GM10248 (cell line): Measurements from ENCODE around the gene POLR3E.

Source experiments
- CTCF ChIA-PET: fragments of 300-600 bp; sonication (Branson Sonifier 250); formaldehyde crosslinking; extraction: SDS; loops from one replicate; lab custom pipeline; 2021; ENCODE audit warnings: antibody characterized with exemption; lab: Yijun Ruan, JAX
- POLR2A ChIA-PET: fragments of 350-650 bp; sonication (Branson Sonifier 250); formaldehyde crosslinking; extraction: SDS; loops from one replicate; lab custom pipeline; 2020; ENCODE audit warnings: antibody characterized with exemption; lab: Yijun Ruan, JAX
- DNase-seq: peaks from one replicate; pipeline ENCODE4 v3.0.0; 2012; ENCODE audit errors: extremely low spot score
- TF ChIP-seq, protein P1 (sequence below): IDR thresholded peaks from 2 replicates; pipeline ENCODE4 v1.5.1; 2012; ENCODE audit warnings: mild to moderate bottlenecking, low read depth; ENCODE audit errors: extremely low read depth, missing control alignments, control extremely low read depth

The POLR3E gene

GRCh38 chr16:22260490-22260889 lies 36.7 kb upstream of the POLR3E start:
- POLR2A ChIA-PET: no interaction called here
- TF ChIP-seq, protein P1, sequence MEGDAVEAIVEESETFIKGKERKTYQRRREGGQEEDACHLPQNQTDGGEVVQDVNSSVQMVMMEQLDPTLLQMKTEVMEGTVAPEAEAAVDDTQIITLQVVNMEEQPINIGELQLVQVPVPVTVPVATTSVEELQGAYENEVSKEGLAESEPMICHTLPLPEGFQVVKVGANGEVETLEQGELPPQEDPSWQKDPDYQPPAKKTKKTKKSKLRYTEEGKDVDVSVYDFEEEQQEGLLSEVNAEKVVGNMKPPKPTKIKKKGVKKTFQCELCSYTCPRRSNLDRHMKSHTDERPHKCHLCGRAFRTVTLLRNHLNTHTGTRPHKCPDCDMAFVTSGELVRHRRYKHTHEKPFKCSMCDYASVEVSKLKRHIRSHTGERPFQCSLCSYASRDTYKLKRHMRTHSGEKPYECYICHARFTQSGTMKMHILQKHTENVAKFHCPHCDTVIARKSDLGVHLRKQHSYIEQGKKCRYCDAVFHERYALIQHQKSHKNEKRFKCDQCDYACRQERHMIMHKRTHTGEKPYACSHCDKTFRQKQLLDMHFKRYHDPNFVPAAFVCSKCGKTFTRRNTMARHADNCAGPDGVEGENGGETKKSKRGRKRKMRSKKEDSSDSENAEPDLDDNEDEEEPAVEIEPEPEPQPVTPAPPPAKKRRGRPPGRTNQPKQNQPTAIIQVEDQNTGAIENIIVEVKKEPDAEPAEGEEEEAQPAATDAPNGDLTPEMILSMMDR: no peak
- CTCF ChIA-PET: interaction anchor here (1.0 to 2.3 kb wide), 3 partner anchors 13 to 49 kb away, joined by 3 to 11 read pairs (median 3); no protein-coding TSS in a partner anchor

GRCh38 chr16:22262460-22262859 lies 34.7 kb upstream of the POLR3E start:
- no peak for DNase-seq
- ChIA-PET POLR2A (no interaction called here), CTCF (interaction anchor here (1.3 kb wide), 1 partner anchor 12 kb away, joined by 3 read pairs; no protein-coding TSS in a partner anchor)
- TF ChIP-seq, protein P1: no peak

More at GRCh38 chr16:22260490-22260889, 36.7 kb upstream of the POLR3E start:
- DNase-seq: no peak

- TF ChIP-seq, protein P1: no peak
- ChIA-PET POLR2A (interaction anchor here (0.7 kb wide), 1 partner anchor 35 kb away, joined by 6 read pairs; no protein-coding TSS in a partner anchor), CTCF (interaction anchor here (0.5 to 1.5 kb wide), 2 partner anchors 19 to 49 kb away, joined by 3 read pairs; no protein-coding TSS in a partner anchor)
- no peak for DNase-seq
Observed at GRCh38 chr16:22264786-22265185, 32.4 kb upstream of the POLR3E start.

- TF ChIP-seq, protein P1: no peak
- POLR2A ChIA-PET: no interaction called here
- DNase-seq: no peak
- CTCF ChIA-PET: interaction anchor here (1.5 kb wide), 1 partner anchor 48 kb away, joined by 3 read pairs; no protein-coding TSS in a partner anchor
Observed at GRCh38 chr16:22265351-22265750, 31.9 kb upstream of the POLR3E start.

DNA sequence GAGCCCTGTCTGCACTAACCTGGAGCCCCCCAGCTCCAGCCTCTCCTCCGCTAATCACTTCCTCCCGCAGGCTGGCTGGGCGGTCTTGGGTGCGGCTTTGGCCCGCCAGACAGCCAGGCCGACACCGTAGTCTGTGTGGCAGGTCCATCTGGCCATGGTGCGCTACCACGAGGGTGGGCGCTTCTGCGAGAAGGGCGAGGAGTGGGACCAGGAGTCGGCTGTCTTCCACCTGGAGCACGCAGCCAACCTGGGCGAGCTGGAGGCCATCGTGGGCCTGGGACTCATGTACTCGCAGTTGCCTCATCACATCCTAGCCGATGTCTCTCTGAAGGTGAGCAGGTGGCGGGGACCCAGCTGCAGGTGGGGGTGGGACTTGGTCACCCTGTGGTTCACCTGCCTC lies 30.7 kb upstream of the POLR3E start:
- no peak for DNase-seq
- CTCF ChIA-PET: no interaction called here
- POLR2A ChIA-PET: no interaction called here

DNA sequence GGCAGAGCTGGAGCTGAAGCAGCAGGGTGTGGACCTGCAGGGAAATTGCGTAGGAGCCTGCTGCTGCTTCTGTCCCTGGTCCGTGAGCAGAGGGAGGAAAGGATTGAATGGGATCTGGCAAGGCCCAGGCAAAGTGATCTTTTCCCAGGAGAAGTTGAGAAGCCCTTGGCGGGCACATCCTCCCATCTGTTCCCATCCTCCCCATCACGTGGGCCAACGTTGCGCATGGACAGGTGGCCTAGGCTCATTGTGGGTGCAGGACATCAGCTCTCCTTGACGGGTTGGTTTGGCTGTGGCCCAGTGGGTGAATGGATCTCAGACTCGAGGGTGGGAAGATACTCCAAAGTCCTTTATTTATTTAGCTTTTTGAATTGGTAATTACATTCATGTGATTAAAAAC lies 29.4 kb upstream of the POLR3E start:
- ChIA-PET CTCF (interaction anchor here (1.2 to 1.5 kb wide), 2 partner anchors 11 to 15 kb away, joined by 3 to 4 read pairs; no protein-coding TSS in a partner anchor), POLR2A (no interaction called here)
- TF ChIP-seq, protein P1: no peak
- DNase-seq: no peak

More for the DNA sequence above, 30.7 kb upstream of the POLR3E start:
- TF ChIP-seq, protein P1: no peak
